SJSA1 (cell line): ENCODE data around the gene PRRG3. TPM values are rescaled to one million over a fixed set of nuclear protein-coding genes. Genes with fewer than 3 reads are reported as not detected.
"Not testable (repeated sequence)": the region's sequence is repeated elsewhere in the genome, so short reads cannot be mapped to it uniquely, and the experiment has no call there.

Source experiments
- DNase-seq, 2 experiments: peaks; one replicate each; pipeline ENCODE4 v3.0.0-alpha.2; 2015 to 2020; ENCODE audit warnings: low spot score in 2 of 2, low read depth in 1 of 2
- H3K27ac ChIP-seq: fragments of 250-450 bp; sonication (Bioruptor Pico); 2 replicates; pipeline ENCODE4 v1.5.1; 2020; ENCODE audit warnings: mild to moderate bottlenecking, moderate library complexity
- H3K27me3 ChIP-seq: fragments of 250-450 bp; sonication (Bioruptor Pico); replicated peaks from 2 replicates; pipeline ENCODE4 v1.5.1; 2020; ENCODE audit warnings: mild to moderate bottlenecking, moderate library complexity
- H3K36me3 ChIP-seq: fragments of 250-450 bp; sonication (Bioruptor Pico); 2 replicates; pipeline ENCODE4 v1.5.1; 2020; ENCODE audit warnings: mild to moderate bottlenecking
- H3K4me1 ChIP-seq: fragments of 250-450 bp; sonication (Bioruptor Pico); replicated peaks from 2 replicates; pipeline ENCODE4 v1.6.1; 2021; ENCODE audit warnings: mild to moderate bottlenecking
- H3K4me3 ChIP-seq: fragments of 250-450 bp; sonication (Bioruptor Pico); 2 replicates; pipeline ENCODE4 v1.5.1; 2020; ENCODE audit warnings: mild to moderate bottlenecking
- H3K9me3 ChIP-seq: fragments of 250-450 bp; sonication (Bioruptor Pico); replicated peaks from 2 replicates; pipeline ENCODE4 v1.5.1; 2020; ENCODE audit warnings: mild to moderate bottlenecking
- total RNA-seq: library from RNA; depleted of rRNA; stranded (reverse); fragments of >200 nt; shearing (Covaris generic); gene quantifications from 2 replicates; pipeline ENCODE4 v1.2.3, GENCODE V29; 2014; rRNA removed

PRRG3 gene
- total RNA-seq = not detected in 2 replicates

GRCh38 chrX:151694661-151695582, at the start of gene PRRG3:
TSS of gene PRRG3 (plus strand) at chrX:151695458. CDS start at chrX:151698815, 3,357 bp downstream.
- H3K27me3 ChIP-seq = no peaks in the 10 kb centered on the region
- H3K4me1 ChIP-seq = no peaks in the 10 kb centered on the region
- H3K9me3 ChIP-seq = no peaks in the 10 kb centered on the region
- no peak for DNase-seq
- no peak within 1 kb of the TSS for H3K4me3 ChIP-seq
- no peak within 1 kb of the TSS for H3K27ac ChIP-seq
- H3K36me3 ChIP-seq = no peaks in the 10 kb centered on the region

- no peaks in the 10 kb centered on the region for H3K9me3 ChIP-seq
- no peak overlapping the region for H3K27ac ChIP-seq
- no peak for DNase-seq
- no peak overlapping the region for H3K4me3 ChIP-seq
- H3K4me1 ChIP-seq = no peaks in the 10 kb centered on the region
- H3K27me3 ChIP-seq = no peaks in the 10 kb centered on the region
- H3K36me3 ChIP-seq = no peaks in the 10 kb centered on the region
These were observed 20.0 kb upstream of the PRRG3 start for GRCh38 chrX:151675121-151675746.

GRCh38 chrX:151676196-151676595, 19.1 kb upstream of the PRRG3 start:
- H3K9me3 ChIP-seq = no peaks in the 10 kb centered on the region

GRCh38 chrX:151679798-151680402, 15.4 kb upstream of the PRRG3 start:
- no peaks in the 10 kb centered on the region for H3K27me3 ChIP-seq

More at GRCh38 chrX:151676196-151676595, 19.1 kb upstream of the PRRG3 start:
- Histone ChIP-seq H3K36me3 (no peaks in the 10 kb centered on the region), H3K27ac (no peak overlapping the region), H3K4me1 (no peaks in the 10 kb centered on the region), H3K4me3 (no peak overlapping the region), H3K27me3 (no peaks in the 10 kb centered on the region)
- DNase-seq = no peak

GRCh38 chrX:151680805-151681204, 14.5 kb upstream of the PRRG3 start:
- Histone ChIP-seq H3K9me3 (no peaks in the 10 kb centered on the region), H3K27ac (no peak overlapping the region), H3K36me3 (no peaks in the 10 kb centered on the region), H3K4me1 (no peaks in the 10 kb centered on the region), H3K4me3 (no peak overlapping the region), H3K27me3 (no peaks in the 10 kb centered on the region)
- DNase-seq = peak in 1 of 2 experiments; percentile 44

More at GRCh38 chrX:151679798-151680402, 15.4 kb upstream of the PRRG3 start:
- no peak for DNase-seq
- Histone ChIP-seq H3K4me3 (no peak overlapping the region), H3K9me3 (no peaks in the 10 kb centered on the region), H3K27ac (no peak overlapping the region), H3K4me1 (no peaks in the 10 kb centered on the region), H3K36me3 (no peaks in the 10 kb centered on the region)

GRCh38 chrX:151687635-151688034, 7.6 kb upstream of the PRRG3 start:
- Histone ChIP-seq H3K36me3 (no peaks in the 10 kb centered on the region), H3K27ac (no peak overlapping the region), H3K9me3 (no peaks in the 10 kb centered on the region), H3K27me3 (no peaks in the 10 kb centered on the region), H3K4me1 (no peaks in the 10 kb centered on the region), H3K4me3 (no peak overlapping the region)
- no peak for DNase-seq

- no peaks in the 10 kb centered on the region for H3K4me1 ChIP-seq
- no peaks in the 10 kb centered on the region for H3K9me3 ChIP-seq
- no peak overlapping the region for H3K27ac ChIP-seq
- DNase-seq = no peak
- no peaks in the 10 kb centered on the region for H3K36me3 ChIP-seq
- no peaks in the 10 kb centered on the region for H3K27me3 ChIP-seq
- H3K4me3 ChIP-seq = no peak overlapping the region
These were observed 6.6 kb upstream of the PRRG3 start for GRCh38 chrX:151688695-151689094.

GRCh38 chrX:151692825-151693224, 2.4 kb upstream of the PRRG3 start:
- no peak for DNase-seq
- no peak overlapping the region for H3K4me3 ChIP-seq
- H3K27ac ChIP-seq = no peak overlapping the region
- H3K27me3 ChIP-seq = no peaks in the 10 kb centered on the region
- no peaks in the 10 kb centered on the region for H3K4me1 ChIP-seq
- H3K36me3 ChIP-seq = no peaks in the 10 kb centered on the region
- no peaks in the 10 kb centered on the region for H3K9me3 ChIP-seq

- Histone ChIP-seq H3K9me3 (no peaks in the 10 kb centered on the region), H3K27ac (no peak overlapping the region), H3K4me3 (no peak overlapping the region), H3K36me3 (no peaks in the 10 kb centered on the region), H3K27me3 (no peaks in the 10 kb centered on the region), H3K4me1 (no peaks in the 10 kb centered on the region)
- no peak for DNase-seq
These were observed 1.1 kb upstream of the PRRG3 start for GRCh38 chrX:151694121-151694520.

- no peak overlapping the region for H3K4me3 ChIP-seq
- no peaks in the 10 kb centered on the region for H3K9me3 ChIP-seq
- no peaks in the 10 kb centered on the region for H3K4me1 ChIP-seq
- H3K27me3 ChIP-seq = no peaks in the 10 kb centered on the region
- no peak overlapping the region for H3K27ac ChIP-seq
- no peaks in the 10 kb centered on the region for H3K36me3 ChIP-seq
- DNase-seq = no peak
These were observed 504 bp downstream of the PRRG3 start for GRCh38 chrX:151695583-151696340.

- H3K4me3 ChIP-seq, H3K27me3 ChIP-seq, H3K4me1 ChIP-seq, H3K9me3 ChIP-seq, H3K27ac ChIP-seq, DNase-seq, H3K36me3 ChIP-seq: not testable (repeated sequence)
These were observed 1.8 kb downstream of the PRRG3 start for GRCh38 chrX:151697082-151697481.

- Histone ChIP-seq H3K9me3 (no peaks in the 10 kb centered on the region), H3K4me3 (no peak overlapping the region), H3K27ac (no peak overlapping the region), H3K27me3 (no peaks in the 10 kb centered on the region), H3K36me3 (no peaks in the 10 kb centered on the region), H3K4me1 (no peaks in the 10 kb centered on the region)
- no peak for DNase-seq
These were observed 2.3 kb downstream of the PRRG3 start for GRCh38 chrX:151697522-151697921.

- no peaks in the 10 kb centered on the region for H3K4me1 ChIP-seq
- H3K36me3 ChIP-seq = no peaks in the 10 kb centered on the region
- no peaks in the 10 kb centered on the region for H3K27me3 ChIP-seq
- no peak for DNase-seq
- H3K4me3 ChIP-seq = no peak overlapping the region
- no peak overlapping the region for H3K27ac ChIP-seq
- no peaks in the 10 kb centered on the region for H3K9me3 ChIP-seq
These were observed 3.2 kb downstream of the PRRG3 start for GRCh38 chrX:151698485-151698884.
